SU-DHL-6 (cell line): ENCODE measurements around the gene RPL18.
A peak's percentile ranks its signal among the peaks of the same experiment; 100 is the strongest.

Source experiments
- H2AFZ ChIP-seq: fragments of 200-600 bp; sonication (generic); 2 replicates; pipeline ENCODE4 v1.6.1; 2014; ENCODE audit warnings: low read depth, mild to moderate bottlenecking, moderate library complexity, mixed read lengths, antibody characterized with exemption, low read length; ENCODE audit not compliant: severe bottlenecking
- H3F3A ChIP-seq: fragments of 200-600 bp; shearing (Covaris generic); 2 replicates; pipeline ENCODE4 v1.6.0; 2016; ENCODE audit warnings: antibody characterized with exemption, mild to moderate bottlenecking; ENCODE audit not compliant: insufficient read depth
- H3K27ac ChIP-seq: fragments of 200-600 bp; sonication (generic); 2 replicates; pipeline ENCODE4 v1.5.1; 2016; ENCODE audit warnings: low read depth, mild to moderate bottlenecking, low read length, moderate library complexity, mixed read lengths
- H3K27me3 ChIP-seq: fragments of 200-600 bp; sonication (generic), shearing (Covaris generic); 2 replicates; pipeline ENCODE4 v1.6.0; 2014; ENCODE audit warnings: mild to moderate bottlenecking, low read length
- H3K36me3 ChIP-seq: fragments of 200-600 bp; sonication (generic); 2 replicates; pipeline ENCODE4 v1.6.1; 2014; ENCODE audit warnings: mild to moderate bottlenecking, low read length, mixed read lengths
- H3K4me2 ChIP-seq: fragments of 300-600, 200-600 bp; shearing (Covaris generic), sonication (generic); 2 replicates; pipeline ENCODE4 v1.6.0; 2014; ENCODE audit warnings: low read length, low read depth, mild to moderate bottlenecking; ENCODE audit not compliant: poor library complexity, severe bottlenecking
- H3K4me3 ChIP-seq: fragments of 200-600 bp; sonication (generic); 2 replicates; pipeline ENCODE4 v1.5.1; 2014; ENCODE audit warnings: antibody characterized with exemption, low read length, mild to moderate bottlenecking, mixed read lengths; ENCODE audit not compliant: insufficient read depth, poor library complexity, severe bottlenecking
- H3K79me2 ChIP-seq: fragments of 200-600 bp; sonication (generic); 2 replicates; pipeline ENCODE4 v1.6.1; 2014; ENCODE audit warnings: mild to moderate bottlenecking, low read length, moderate library complexity; ENCODE audit not compliant: insufficient read depth
- H3K9ac ChIP-seq: fragments of 200-600 bp; sonication (generic); 2 replicates; pipeline ENCODE4 v1.7.0; 2014; ENCODE audit warnings: mild to moderate bottlenecking, low read length
- H3K9me2 ChIP-seq: fragments of 200-600 bp; sonication (generic); replicated peaks from 2 replicates; pipeline ENCODE4 v1.6.1; 2014; ENCODE audit warnings: low read length; ENCODE audit not compliant: insufficient read depth
- H3K9me3 ChIP-seq: fragments of 200-600 bp; sonication (generic); 2 replicates; pipeline ENCODE4 v1.6.1; 2014; ENCODE audit warnings: low read length, mixed read lengths; ENCODE audit not compliant: insufficient read depth
- H4K20me1 ChIP-seq: fragments of 200-600 bp; sonication (generic); 2 replicates; pipeline ENCODE4 v1.6.1; 2014; ENCODE audit warnings: low read depth, mild to moderate bottlenecking, antibody characterized with exemption, low read length, moderate library complexity, mixed read lengths
- EZH2phosphoT487 ChIP-seq: fragments of 200-600 bp; sonication (generic), shearing (Covaris generic); conservative IDR thresholded peaks from 2 replicates; pipeline ENCODE4 v1.6.1; 2018; ENCODE audit warnings: mild to moderate bottlenecking, antibody characterized with exemption, low read length, moderate library complexity, mixed read lengths
- TF ChIP-seq, protein P1 (sequence below): fragments of 200-600 bp; sonication (generic); IDR thresholded peaks from one replicate; pipeline ENCODE4 v1.5.1; 2017; ENCODE audit warnings: antibody characterized with exemption, mild to moderate bottlenecking, low read length, moderate library complexity; ENCODE audit not compliant: insufficient read depth, poor library complexity, severe bottlenecking

Gene RPL18

DNA sequence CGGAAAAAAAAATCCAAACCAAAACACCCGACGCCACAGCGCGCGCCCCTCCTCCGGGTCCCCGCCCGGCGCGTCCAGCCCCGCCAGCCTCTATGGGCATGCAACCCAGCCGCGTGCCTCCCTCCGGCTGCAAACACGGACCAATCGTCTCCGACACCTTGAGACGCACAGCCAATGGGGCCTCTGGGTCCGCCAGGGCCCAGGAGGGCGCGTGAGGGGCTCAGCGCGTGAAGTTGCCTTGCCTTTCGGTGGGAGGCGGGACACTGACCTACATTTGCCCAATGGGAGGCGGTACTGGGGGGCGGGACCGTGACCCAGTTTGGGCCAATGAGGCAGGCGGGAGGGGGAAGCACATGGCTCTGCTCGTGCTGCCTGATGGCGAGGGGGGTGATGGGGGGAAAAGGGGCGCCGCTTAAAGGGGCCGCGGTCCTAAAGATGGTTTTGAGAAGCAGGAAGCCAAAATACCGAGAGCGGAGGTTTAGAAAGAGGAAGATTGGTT, 18.5 kb upstream of the RPL18 start:
- H3K36me3 ChIP-seq: no peaks in the 10 kb centered on the region
- H2AFZ ChIP-seq: peak overlapping the region; percentile 7
- H3K27me3 ChIP-seq: no peaks in the 10 kb centered on the region
- H3F3A ChIP-seq: peaks cover 21% of the 10 kb centered on the region
- peak overlapping the region; percentile 54 for H3K4me3 ChIP-seq
- no peaks in the 10 kb centered on the region for H4K20me1 ChIP-seq
- TF ChIP-seq, protein P1, sequence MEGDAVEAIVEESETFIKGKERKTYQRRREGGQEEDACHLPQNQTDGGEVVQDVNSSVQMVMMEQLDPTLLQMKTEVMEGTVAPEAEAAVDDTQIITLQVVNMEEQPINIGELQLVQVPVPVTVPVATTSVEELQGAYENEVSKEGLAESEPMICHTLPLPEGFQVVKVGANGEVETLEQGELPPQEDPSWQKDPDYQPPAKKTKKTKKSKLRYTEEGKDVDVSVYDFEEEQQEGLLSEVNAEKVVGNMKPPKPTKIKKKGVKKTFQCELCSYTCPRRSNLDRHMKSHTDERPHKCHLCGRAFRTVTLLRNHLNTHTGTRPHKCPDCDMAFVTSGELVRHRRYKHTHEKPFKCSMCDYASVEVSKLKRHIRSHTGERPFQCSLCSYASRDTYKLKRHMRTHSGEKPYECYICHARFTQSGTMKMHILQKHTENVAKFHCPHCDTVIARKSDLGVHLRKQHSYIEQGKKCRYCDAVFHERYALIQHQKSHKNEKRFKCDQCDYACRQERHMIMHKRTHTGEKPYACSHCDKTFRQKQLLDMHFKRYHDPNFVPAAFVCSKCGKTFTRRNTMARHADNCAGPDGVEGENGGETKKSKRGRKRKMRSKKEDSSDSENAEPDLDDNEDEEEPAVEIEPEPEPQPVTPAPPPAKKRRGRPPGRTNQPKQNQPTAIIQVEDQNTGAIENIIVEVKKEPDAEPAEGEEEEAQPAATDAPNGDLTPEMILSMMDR: no peak
- no peak for TF ChIP-seq EZH2phosphoT487
- peak overlapping the region; percentile 62 for H3K9ac ChIP-seq
- no peaks in the 10 kb centered on the region for H3K9me3 ChIP-seq
- peak overlapping the region; percentile 89 for H3K27ac ChIP-seq
- H3K4me2 ChIP-seq: peak overlapping the region; percentile 89
- no peaks in the 10 kb centered on the region for H3K9me2 ChIP-seq
- no peaks in the 10 kb centered on the region for H3K79me2 ChIP-seq

DNA sequence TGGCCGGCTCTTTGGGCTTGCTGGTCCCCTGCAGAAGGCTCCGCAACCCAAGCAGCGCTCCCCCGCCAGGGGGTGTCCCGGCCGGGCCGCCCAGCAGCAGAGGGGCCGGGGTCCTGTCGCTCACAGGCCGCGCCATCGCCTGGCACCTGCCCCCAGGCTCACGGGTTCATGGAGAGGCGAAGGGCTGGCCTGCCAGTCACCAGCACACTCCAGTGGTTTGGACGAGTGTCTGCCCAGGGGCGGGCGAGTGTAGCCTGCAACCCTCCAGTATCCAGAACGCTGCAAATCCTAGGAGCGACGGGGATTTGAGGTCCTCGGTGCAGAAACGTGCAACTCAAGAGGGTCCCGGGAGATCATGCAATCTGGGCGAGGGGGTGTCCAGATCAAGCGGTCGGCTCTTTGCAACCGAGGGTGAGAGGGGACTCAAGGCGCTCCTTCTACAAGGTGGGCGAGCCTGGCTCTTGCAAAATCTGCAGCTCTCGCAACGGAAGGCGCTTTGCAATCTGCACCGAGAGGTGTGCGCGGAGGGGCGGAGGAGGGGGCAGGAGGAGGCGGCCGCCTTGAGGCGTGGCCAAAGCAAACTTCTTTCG, 18.0 kb upstream of the RPL18 start, which contains the start of gene DBP:
Gene DBP (minus strand): TSS at position 521 of the 590 bp plus-strand sequence. CDS start 385 bp downstream, at position 136.
- no peaks in the 10 kb centered on the region for H3K9me3 ChIP-seq
- peak within 1 kb of the TSS; percentile 89 for H3K27ac ChIP-seq
- no peaks in the 10 kb centered on the region for H3K36me3 ChIP-seq
- H4K20me1 ChIP-seq: no peaks in the 10 kb centered on the region
- no peaks in the 10 kb centered on the region for H3K27me3 ChIP-seq
- no peaks in the 10 kb centered on the region for H3K79me2 ChIP-seq
- H3K9me2 ChIP-seq: no peaks in the 10 kb centered on the region
- H3K4me3 ChIP-seq: peak within 1 kb of the TSS; percentile 68
- TF ChIP-seq EZH2phosphoT487: no peak
- TF ChIP-seq, protein P1: no peak
- H2AFZ ChIP-seq: peak within 1 kb of the TSS; percentile 7
- peaks cover 21% of the 10 kb centered on the region for H3F3A ChIP-seq
- peak within 1 kb of the TSS; percentile 93 for H3K9ac ChIP-seq
- H3K4me2 ChIP-seq: peak within 1 kb of the TSS; percentile 89

GRCh38 chr19:48635966-48636858, 17.2 kb upstream of the RPL18 start:
- no peaks in the 10 kb centered on the region for H3K79me2 ChIP-seq
- no peaks in the 10 kb centered on the region for H3K9me3 ChIP-seq
- peak overlapping the region; percentile 93 for H3K9ac ChIP-seq
- no peaks in the 10 kb centered on the region for H3K9me2 ChIP-seq
- H3K4me2 ChIP-seq: peak overlapping the region; percentile 89
- peaks cover 21% of the 10 kb centered on the region for H3F3A ChIP-seq
- peak overlapping the region; percentile 73 for H3K27ac ChIP-seq
- no peaks in the 10 kb centered on the region for H3K27me3 ChIP-seq
- H4K20me1 ChIP-seq: no peaks in the 10 kb centered on the region
- H2AFZ ChIP-seq: peak overlapping the region; percentile 22
- H3K4me3 ChIP-seq: peak overlapping the region; percentile 68
- no peak for TF ChIP-seq EZH2phosphoT487
- TF ChIP-seq, protein P1: no peak
- H3K36me3 ChIP-seq: no peaks in the 10 kb centered on the region
